A172 (cell line): ENCODE data around the gene TIMM29. TPM values are rescaled to one million over a fixed set of nuclear protein-coding genes. Genes with fewer than 3 reads are reported as not detected.
A peak's percentile ranks its signal among the peaks of the same experiment; 100 is the strongest.

ENCODE experiments used
- DNase-seq: peaks from one replicate; pipeline ENCODE4 v3.0.0-alpha.2; 2015; ENCODE audit warnings: low spot score
- total RNA-seq: library from RNA; depleted of rRNA; stranded (reverse); fragments of >200 nt; shearing (Covaris generic); gene quantifications from 2 replicates; pipeline ENCODE4 v1.2.3, GENCODE V29; 2014; rRNA removed

TIMM29 gene
- 45.6 and 56.0 TPM in 2 replicates for total RNA-seq

DNA sequence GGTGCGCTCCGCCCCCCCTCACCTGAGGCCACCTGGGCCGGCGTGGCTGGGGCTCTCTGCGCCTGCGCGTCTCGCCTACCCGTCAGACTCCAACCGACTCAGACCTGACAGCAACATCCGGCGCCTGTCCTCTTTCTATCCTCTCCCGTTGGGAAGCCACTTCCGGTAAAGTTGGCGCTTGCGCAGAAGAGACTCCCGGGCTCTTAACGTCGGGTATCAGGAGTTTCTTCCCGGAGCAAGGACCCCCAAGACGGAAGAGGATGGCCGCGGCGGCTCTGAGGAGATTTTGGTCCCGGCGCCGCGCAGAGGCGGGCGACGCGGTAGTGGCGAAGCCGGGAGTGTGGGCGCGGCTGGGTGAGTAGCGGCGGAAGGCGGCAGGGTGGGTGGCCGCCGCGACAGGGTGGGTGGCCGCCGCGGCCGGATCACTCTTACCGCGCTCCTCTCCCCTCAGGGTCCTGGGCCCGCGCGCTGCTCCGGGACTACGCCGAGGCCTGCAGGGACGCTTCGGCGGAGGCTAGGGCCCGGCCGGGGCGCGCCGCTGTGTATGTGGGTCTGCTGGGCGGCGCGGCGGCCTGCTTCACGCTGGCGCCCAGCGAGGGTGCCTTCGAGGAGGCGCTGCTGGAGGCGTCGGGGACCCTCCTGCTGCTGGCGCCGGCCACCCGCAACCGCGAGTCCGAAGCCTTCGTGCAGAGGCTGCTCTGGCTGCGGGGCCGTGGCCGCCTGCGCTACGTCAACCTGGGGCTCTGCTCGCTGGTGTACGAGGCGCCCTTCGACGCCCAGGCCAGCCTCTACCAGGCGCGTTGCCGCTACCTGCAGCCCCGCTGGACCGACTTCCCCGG lies at the start of gene TIMM29, which contains the start of gene YIPF2:
Gene TIMM29, plus strand, starts transcription at position 249 of the 839 bp plus-strand sequence. Its CDS starts 12 bp downstream, at position 261.
Gene YIPF2, minus strand, starts transcription at position 77 of the 839 bp plus-strand sequence. CDS start 229 bp downstream, outside the sequence.
- peak; percentile 99 for DNase-seq

DNA sequence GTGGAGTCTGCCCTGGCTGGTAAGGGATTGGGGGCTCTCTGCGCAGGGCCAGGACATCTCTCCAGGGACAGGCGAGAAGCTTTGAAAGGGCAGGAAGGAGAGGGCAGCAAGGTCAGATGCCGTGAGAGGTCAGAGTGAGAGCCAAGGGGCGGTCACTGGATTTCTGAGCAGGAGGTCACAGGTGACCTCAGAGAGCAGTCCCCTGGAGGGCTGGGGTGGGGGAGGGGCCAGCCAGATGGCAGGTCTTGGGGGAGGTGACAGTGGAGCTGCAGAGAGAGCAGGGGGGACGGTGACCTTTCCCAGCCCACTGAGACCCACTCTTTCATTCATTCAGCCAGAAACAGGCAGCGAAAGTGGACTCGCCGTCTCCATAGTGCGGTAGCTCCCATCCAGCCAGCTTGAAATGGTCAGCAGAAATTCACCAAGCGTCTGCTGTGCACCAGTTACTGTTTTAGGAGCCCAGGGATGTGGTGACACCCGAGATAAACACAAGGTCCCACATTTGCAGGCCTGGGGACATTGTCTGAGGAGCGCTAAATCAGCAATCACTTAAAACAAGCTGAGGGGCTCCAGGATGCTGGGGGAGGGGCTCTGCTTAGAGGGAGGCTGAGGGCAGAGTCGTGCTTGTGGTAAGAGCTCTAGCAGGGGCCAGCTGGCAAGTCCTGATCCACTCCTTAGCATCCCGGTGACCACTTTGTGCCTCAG lies 47.1 kb upstream of the TIMM29 start:
- no peak for DNase-seq

DNA sequence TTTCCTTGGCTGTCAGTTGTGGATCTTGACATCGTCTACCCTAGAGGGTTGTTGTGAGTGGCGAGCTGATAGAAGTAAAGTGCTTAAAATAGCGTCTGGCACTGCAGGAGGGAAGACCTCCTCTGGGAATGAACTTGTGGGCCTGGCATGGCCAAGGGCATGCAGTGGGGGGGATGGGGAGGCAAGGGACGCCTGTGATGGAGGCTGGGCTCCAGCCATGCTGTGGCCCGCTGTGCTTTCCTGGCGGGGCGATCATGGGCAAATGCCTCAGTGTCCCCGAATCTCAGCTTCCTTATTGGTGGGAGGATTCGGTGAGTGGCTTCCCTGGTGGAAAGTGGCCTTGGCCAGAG lies 46.5 kb upstream of the TIMM29 start:
- no peak for DNase-seq

DNA sequence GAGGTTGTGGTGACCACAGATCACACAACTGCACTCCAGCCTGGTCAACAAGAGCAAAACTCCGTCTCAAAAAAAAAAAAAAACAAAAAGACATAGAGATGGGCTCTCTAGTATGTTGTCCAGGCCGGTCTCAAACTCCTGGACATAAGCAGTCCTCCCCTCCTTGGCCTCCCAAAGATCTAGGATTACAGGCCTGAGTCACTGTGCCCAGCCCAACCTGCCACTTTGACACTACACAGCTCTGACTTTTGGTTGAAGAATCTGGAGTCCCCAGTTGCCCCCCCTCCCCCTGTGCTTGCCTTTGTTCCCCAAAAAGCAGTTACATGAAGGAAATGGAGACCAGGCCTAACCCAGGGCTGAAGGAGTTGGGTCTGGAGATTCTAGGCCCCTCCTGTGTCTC lies 44.3 kb upstream of the TIMM29 start:
- DNase-seq, result peak; percentile 34

DNA sequence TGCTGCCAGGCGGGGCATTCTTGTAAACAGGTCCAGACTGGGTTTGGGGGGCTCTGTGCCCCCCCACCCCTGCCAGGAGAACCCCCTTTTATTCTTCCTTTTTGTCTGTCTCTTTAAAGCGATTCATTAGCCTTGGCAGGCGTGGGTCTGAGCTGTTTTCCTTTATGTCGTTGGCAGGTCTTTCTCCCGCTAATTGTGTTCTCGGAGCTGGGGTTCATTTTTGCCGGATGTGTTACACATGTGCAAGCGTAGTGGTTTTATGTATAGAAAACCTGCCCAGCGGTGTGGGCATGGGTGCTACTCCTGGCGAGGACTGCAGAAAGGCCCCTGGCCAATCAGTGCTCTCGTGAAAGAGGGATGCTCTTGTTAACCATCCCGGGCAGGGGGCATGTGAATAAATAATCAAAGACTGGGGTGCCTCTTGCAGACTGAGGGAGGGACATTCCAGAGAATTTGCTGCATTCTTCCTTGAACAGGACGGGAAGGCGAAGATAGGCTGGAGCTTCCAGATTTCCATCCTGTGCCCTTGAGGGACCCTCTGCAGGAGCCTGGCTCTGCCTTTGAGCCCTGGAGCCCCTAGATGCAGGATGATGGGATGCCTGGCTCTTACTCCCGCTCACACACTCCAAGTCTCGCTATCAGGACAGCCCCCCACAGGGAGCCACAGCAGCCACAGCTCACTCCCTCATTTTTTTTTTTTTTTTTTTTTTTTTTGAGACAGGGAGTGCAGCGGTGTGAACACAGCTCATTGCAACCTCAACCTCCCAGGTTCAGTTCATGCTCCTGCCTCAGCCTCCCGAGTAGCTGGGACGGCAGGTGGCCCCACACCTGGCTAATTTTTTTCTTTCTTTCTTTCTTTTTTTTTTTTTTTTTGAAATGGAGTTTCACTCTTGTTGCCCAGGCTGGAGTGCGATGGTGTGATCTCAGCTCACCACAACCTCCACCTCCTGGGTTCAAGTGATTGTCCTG lies 43.1 kb upstream of the TIMM29 start:
- no peak for DNase-seq

DNA sequence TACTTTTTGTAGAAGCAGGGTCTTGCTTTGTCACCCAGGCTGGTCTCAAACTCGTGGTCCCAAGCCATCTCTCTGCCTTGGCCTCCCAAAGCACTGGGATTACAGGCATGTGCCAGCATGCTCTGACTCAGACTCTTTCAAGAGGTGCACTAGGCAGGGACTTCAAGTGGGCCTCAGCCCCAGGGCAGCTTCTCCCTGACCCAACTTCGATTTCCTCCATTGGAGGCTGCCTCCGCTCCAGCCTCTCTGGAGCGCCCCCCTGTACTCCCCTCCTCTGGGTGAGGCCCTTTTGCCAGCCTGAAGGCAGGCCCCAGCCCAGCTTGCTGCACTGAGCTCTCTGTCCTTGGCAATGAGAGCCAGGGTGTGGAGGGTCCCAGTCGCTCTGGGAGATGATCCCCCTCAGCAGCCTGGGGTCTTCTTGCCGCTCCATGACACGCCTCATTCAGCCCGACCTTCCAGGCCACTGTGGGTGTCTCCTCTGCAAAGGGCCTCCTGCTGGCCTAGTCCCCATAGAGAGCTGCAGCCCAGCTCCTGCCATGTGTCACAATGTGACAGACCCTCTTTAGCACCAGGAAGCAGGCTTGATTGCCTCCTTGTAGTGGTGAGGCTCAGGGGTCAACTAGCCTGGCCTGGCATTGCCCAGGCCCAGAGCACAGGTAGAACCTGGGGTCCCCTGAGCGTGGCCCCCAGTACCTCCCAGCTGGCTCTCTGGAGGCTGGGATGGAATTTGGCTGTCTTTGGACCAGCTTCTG lies 40.8 kb upstream of the TIMM29 start:
- no peak for DNase-seq

DNA sequence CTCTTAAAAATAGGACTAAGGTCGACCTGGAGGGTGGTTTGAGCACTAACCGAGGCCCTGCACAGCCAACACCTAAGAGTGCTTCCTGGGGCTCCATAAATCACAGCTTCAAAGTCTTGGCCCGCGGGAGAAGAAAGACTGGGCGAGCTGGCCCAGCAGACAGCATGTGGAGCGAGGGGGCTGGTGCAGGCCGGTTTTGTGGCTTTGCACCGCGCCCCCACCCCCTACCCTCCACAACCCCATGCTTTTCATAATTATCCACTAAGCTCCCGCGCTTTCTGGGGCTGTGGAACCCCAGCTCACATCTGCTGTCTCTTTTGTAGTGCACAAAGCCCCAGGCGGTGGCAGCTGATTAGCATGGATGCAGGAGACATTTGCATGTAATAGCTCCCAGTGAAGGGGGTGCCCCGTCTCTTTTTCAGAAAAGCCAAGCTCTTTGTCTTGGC lies 40.2 kb upstream of the TIMM29 start:
- no peak for DNase-seq

DNA sequence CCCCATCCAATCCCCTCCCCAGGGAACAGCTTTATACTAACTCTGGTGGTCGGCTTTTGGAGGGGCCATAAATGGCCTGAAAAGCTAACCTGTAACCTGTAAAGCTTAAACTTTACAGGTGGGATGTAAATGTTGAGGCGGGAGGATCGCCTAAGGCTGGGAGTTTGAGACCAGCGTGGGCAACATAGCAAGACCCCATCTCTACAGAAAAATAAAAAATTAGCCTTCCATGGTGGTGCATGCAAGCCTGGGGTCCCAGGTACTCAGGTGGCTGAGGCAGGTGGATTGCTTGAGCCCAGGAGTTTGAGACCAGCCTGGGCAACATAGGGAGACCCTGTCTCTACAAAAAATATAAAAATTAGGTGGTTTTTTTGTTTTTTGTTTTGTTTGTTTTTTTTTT lies 38.7 kb upstream of the TIMM29 start:
- no peak for DNase-seq

DNA sequence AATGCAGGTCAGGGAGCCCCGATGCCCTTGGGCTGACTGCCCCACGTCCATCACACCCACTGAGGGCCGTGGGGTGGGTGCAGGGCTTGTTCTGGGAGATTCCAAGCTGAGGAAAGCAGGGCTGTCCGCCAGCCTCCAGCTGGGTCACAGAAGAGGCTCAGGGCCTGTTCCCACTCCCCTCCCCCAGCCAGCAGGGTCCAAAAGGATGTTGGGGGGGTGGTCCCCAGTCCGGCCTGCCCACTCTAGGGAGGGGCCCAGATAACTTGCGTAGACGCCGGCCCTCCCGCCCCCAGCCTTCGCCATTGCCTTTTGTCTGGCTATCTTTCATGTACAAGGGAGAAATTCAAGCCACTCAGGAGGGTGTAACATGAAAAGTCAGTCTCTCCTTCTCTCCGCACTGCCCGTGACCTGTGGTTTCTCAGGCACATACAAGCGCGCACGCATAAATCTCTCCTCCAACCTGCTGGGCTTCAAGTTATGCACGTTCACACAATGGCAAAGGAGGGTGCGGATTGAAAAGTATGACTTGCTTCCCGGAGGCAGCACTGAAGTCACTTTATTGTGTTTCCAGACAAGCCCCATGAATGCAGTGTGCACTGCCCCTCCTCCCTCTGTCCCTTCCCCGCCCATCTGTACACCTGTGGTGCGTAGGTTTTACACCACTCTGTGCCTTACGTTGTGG lies 37.1 kb upstream of the TIMM29 start:
- no peak for DNase-seq

DNA sequence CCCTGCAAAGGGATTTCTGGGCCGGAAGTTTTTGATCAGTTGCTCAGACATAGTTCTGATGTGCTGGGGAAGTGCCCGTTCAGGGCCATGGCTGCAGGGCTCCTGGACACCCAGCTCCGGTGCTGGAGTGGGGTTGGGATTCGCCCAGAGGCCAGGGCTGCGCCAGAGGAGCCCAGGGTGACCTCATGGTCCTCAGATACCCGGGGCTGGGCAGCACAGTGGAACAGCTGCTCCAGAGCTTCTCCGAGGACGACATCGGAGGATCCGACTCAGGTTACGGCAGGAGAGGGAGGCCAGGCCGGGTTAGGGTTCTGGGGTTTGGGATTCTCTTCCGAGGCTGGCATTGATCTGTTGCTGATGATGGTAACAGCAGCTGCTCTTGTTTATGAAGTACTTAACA lies 36.4 kb upstream of the TIMM29 start:
- DNase-seq, result no peak

DNA sequence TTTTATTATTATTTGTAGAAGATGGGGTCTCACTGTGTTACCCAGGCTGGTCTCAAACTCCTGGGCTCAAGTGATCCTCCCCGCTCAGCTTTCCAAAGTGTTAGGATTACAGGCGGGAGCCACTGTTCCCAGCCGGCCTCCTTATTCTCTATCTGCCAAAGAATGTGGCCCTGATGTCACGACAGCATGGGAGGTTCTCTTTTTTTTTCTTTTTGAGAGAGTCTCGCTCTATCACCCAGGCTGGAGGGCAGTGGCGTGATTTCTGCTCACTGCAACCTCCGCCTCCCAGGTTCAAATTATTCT lies 33.7 kb upstream of the TIMM29 start:
- DNase-seq, result no peak

DNA sequence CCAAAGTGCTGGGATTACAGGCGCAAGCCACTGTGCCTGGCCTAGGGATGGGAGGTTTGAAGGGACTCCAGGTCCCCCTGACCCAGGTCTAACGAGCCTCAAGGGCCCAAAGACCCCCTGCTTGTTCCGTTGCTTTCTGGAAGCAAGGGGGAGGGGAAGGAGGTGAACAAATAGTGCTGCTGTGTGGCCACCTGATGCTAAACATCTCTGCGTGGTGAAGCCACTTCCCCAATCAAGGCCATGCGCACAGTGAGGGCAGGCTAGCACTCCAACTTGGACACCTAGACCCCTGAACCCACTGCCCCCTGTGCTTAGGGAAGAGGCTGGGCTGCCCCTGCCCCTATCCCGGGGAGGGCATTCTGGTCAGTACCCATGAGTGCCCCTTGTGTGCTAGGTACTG lies 33.2 kb upstream of the TIMM29 start:
- no peak for DNase-seq

DNA sequence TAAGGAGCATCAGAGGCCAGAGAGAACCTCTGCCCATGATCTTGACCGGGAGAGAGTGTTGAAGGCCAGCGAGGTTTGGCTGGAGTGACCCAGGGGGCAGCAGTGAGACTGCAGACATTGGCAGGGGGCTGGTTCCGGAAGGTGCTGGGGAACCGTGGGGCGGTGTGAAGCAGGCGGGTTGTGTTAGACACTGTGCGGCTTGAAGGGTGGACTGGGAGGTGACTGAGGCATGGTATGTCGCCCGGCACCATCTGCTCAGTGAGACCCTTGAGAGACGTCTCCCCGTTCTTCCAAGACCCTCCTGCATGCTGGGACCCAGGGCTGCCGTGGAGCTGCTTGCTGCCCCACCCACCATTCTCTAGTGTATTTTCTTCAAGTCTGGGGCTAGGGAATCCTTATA lies 32.7 kb upstream of the TIMM29 start:
- DNase-seq, result no peak

DNA sequence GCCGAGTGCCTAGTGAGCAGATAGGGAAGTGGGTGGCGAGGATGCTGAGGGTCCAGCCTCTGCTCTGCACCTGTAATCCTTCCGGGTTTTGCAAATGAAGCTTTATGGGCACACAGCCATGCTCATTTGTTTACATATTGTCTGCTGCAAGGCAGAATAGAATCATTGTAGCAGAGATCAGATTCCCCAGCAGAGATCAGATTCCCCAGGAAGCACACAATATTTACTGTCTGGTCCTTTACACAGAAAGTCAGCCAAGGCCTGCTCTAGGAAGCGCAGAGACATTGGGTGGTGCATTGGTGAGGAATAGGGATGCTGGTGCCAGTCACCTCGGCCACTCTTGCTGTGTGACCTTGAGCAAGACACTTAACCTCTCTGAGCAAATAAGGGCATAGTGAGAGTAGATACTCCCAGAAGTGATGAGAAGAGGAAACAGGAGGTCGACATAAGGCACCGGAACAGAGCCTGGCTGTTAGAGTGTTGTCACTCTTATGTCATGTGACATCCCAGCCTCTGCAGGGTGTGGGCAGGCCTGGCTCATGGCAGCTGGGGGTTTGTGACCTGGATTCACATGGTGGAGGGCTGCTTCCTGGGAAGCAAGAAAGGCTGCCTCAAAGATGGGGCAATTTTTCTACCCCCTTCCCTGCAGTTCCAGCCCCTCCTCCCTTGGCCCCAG lies 31.6 kb upstream of the TIMM29 start:
- DNase-seq, result no peak

DNA sequence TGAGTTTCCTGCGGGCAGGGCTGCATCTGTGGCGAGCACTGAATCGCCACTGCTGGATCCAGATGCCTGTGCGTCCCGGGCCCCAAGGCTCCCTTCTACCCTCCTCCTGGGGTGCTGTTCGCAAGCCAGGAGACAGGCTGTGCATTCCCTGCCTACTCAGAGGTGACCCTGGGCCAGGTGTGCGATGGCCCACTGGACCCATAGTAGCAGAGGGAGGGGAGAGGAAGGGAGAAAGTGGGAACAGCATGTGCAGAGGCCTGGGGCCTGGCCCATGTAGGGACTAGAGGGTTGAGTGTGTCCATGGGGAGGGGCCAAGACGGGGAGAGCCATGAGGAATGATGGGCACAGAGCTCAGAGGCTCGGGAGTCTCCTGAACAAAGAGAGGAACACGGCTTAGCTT lies 30.0 kb upstream of the TIMM29 start:
- no peak for DNase-seq

DNA sequence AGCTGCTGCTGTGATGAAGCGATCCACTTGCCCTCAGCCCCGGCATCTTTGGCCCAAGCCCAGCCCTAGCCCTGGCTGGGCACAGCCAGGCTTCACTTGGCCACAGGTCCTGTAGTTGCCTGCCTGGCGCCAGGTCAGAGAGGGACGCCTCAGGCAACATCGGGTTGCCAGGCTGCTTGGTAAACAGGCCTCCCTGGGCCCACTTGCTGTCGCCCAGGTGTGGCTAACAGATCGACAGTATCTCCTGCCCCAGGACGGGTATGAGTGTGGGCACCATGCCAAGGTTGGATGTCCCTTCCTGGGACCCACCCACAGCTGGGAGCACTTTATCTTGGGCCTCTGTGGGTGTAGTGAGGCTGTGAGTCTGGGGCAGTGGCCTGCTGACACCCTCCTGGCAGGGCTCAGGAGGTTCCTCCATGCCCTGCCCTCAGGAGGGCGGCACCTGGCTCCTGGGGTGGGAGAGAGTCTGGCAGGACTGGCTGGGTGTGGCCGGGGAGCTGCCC lies 29.4 kb upstream of the TIMM29 start:
- DNase-seq, result no peak

DNA sequence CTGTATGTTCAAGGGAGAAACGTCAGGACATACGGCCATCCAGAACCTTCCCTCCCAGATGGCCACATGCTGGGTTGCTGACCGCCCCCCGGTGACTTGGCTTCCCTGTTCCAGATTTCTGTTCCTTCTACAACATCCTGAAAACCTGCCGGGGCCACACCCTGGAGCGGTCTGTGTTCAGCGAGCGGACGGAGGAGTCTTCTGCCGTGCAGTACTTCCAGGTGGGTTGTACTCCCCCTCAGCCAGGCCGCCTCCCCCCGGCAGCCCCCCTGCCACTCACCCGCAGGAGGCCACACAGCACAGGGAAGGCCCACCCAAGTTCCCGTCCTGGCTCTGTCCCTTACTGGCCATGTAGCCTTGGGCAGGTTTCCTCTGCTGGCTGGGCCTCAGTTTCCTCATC lies 20.7 kb upstream of the TIMM29 start:
- no peak for DNase-seq

DNA sequence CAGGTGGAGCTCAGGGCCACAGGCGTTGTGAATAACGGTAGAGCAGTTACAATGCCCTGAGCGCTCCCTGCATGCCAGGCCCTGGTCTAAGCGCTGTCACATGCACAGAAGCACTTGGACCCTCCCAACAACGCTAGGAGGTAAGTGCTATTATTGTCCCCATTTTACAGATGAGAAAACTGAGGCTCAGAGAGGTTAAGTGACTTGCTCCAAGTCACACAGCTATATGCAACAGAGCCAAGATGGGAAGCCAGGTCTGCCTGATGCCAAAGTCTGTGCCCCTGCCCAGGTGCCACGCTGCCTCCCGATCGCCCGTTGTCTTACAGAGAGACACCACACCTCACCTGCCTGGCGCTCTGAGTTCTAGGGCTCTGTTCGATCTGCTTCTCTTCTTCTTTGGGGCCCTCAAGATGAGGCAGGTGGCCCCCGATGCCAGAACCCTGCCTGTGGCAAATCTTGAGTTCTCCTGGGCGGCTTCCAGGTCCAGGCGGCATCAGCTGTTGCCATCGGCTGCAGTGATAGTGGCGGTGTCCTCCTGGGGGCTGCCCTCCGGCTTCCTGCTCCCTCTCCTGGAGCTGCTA lies 20.1 kb upstream of the TIMM29 start:
- no peak for DNase-seq

DNA sequence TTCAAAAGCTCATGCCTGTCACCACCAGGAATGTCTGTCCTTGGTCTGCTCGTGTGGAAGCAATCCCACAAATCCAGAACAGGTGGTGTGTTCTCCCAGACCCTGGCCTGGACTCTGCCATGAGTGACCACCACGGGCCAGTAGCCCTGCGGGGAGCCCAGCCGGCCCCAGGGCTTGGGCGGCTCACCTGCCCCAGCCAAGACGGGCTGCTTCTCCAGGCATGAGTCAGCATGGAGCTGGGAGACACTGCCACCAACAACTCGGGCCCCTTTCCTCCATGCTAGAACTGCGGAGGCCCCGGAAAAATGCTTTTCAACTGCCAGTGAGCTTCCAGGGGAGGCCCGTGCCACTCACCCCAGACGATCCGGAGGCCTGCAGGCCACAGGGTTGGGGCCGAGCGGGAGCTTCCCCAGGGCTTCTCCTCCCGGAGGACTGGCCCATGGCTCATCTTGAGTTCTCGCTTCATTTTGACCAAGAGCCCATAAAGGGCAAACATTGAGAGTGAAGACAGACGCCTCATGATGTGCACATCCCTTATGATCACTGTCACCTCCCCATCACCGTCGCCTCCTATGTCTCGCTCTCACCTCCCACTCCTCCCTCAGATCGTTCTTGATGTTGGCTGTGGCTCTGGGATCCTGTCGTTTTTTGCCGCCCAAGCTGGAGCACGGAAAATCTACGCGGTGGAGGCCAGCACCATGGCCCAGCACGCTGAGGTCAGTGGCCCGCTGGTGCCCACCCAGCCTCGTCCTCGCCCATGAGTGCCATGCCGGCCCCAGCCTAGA lies 16.8 kb upstream of the TIMM29 start:
- DNase-seq, result peak; percentile 26
